DMS53 treated with DMSO at 0.1 percent for 48 hours (cell line): Measurements from ENCODE around the gene EXOC1.

Experiments used
- DNase-seq: peaks from one replicate; lab custom pipeline; 2025; ENCODE audit not compliant: unreplicated experiment; lab: John Stamatoyannopoulos, UW

The EXOC1 gene

DNA sequence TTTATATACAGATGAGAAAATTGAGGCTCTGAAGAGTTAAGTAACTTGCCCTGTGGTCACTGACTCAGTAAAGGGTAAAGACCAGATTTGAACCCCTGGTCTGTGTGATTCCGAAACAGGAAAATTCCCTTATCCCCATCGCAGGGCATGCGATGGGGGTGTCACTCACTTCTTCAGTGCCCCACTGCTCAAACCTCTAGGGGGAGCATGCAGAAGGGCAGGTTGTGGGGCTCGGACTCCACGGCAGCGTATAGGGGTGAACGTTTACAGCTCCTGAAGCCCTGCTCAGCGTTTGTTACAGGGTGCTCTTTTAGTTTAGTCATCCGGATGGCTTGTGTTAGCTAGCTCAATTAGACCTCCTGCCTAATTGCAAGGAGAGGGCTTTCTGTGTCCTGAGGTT, 3.7 kb upstream of the EXOC1 start:
- DNase-seq = no peak

GRCh38 chr4:55851885-55852284, 1.6 kb upstream of the EXOC1 start:
- DNase-seq = no peak

GRCh38 chr4:55854129-55854528, 681 bp downstream of the EXOC1 start:
- no peak for DNase-seq

GRCh38 chr4:55857586-55857985, 4.1 kb downstream of the EXOC1 start:
- DNase-seq = no peak

GRCh38 chr4:55859711-55860110, 6.3 kb downstream of the EXOC1 start:
- no peak for DNase-seq

DNA sequence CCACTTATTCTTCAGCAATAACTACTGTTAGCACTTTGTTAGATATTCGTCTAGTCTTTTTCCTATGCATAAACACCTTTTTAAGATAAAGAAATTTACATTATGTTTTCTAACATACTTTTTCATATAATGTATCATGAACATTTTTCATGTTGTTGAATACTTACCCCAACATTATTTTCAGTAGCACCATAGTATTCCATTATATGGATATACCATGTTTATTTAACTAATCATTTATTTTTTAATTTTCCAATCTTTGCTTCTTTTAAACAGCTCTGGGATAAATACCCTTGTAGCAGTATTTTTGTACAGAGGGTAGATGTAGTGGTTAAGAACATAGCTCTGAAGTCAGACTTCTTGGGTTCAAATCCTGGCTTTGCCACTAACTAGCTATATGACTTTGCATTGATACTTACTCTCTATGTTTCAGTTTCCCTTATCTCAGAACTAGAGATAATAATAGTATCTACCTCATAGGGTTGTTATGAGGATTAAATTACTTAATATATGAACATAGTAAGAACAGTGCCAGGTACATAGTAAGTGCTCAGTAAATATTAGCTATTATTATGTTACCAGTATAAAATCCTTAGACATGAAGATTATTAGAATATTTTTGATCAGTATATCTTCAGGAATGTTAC, 11.3 kb downstream of the EXOC1 start:
- DNase-seq = no peak

- no peak for DNase-seq
Measured at GRCh38 chr4:55865228-55865806, 11.9 kb downstream of the EXOC1 start.

GRCh38 chr4:55866290-55866907, 13.0 kb downstream of the EXOC1 start:
- peak; percentile 13 for DNase-seq

- DNase-seq = peak; percentile 34
Measured at GRCh38 chr4:55866973-55867574, 13.6 kb downstream of the EXOC1 start.

- no peak for DNase-seq
Measured at GRCh38 chr4:55868581-55869090, 15.2 kb downstream of the EXOC1 start.

DNA sequence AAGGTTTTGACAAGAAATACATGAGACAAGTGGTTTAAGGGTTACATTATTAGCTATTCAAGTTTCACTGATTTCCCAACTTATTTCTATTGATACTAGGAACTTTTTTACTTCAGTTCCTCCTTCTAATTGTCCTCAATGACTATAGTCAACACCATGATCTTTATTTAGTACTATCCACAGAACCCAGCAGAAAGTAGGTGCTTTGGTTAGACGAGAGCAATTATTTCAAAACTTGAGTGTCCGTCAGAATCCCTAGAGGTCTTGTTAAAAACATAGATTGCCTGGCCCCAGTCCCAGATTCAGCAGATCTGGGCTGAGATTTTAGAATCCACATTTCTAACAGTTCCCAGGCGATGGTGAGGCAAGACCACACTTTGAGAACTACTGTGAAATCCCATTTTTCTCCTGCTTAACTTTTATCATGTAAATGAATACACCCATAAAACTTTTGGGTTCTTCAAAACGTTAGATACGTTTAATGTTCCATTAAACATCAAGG, 17.9 kb downstream of the EXOC1 start:
- DNase-seq = no peak

- DNase-seq = no peak
Measured at GRCh38 chr4:55874831-55875230, 21.4 kb downstream of the EXOC1 start.

GRCh38 chr4:55876387-55876786, 22.9 kb downstream of the EXOC1 start:
- no peak for DNase-seq

GRCh38 chr4:55879224-55879623, 25.8 kb downstream of the EXOC1 start:
- no peak for DNase-seq

DNA sequence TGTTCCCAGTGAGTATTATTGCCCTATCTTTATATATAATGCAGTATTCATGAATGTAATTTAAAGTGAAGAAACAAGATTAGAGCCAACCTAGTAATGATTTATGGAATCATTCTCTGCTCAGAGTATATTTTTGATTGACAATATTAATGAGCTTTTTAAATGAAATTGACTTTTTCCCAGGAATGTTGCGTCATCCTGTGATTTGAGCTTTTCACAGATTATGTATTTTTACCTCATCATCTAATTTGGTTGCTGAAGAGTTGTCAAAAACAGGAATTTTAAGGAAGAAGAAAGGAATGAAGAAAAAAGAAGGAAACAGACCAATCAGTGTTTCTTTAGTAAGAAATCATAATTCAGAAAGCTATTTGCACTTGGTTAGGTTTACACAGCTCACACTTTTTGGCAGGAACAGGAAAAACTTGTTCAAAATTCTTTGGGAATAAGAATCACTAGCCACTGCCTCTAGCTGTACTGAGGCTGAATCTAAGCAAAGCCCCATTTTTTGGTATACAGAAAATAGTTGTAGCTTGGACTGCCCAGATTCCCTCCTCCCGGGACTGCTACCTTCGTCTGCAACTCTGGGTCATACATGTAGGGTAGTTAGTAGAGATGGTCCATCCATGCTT, 27.3 kb downstream of the EXOC1 start:
- DNase-seq = no peak

GRCh38 chr4:55884093-55884850, 30.8 kb downstream of the EXOC1 start:
- DNase-seq = no peak

DNA sequence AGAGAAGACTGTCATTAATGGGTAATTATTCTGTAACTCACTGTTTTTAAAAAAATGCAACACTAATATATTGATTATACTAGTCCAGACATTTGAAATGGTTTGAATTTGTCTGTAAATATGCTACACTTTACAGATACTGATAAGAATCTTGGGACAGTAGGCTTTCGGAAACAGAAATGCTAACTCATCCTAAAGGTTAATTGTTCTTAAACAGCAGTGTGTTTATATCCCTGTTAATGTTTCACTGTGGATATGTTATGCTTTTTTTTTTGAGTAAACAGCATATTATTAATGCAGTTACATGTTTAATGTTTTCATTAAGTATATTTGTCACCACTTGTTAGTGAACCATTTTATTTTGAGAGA, 31.4 kb downstream of the EXOC1 start:
- no peak for DNase-seq

DNA sequence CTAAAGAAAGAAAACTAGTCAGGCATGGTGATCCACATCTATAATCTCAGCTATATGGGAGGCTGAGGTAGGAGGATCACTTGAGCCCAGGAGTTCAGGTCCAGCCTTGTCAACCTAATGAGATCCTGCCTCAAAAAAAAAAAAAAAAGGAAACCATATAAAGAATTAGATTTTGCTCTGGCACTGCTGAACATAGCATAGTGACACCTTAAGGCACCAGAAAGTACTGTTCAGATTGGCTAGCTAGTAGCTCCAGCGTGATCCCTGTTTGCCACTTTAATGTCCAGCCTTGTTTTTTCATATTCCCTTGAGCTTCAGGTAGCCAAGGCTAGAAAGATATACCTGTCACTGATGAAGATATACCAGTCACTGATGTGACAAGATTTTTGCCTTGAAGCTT, 34.1 kb downstream of the EXOC1 start:
- no peak for DNase-seq

DNA sequence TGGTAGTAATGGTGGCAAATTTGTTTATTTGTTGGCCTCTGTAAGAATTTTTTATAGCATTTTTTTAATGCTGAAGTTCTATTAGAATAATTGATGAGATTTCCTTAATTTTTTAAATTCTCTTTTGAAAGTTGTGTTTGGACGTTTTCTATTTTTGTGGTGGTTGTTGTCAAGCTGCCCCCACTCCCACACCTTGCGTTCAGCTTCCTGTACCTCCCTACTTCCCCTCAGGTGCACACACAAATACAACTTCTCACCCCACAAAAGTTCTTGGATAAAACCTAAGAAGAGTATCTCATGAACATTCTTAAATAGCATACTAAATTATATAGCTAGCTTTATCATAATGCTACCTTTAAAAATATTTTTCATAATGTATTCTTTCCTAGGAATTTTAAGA, 38.7 kb downstream of the EXOC1 start:
- DNase-seq = no peak

GRCh38 chr4:55896622-55897021, 43.2 kb downstream of the EXOC1 start:
- no peak for DNase-seq

- DNase-seq = no peak
Measured at GRCh38 chr4:55902677-55903076, 49.2 kb downstream of the EXOC1 start.
